Effector memory CD8-positive, alpha-beta T cell (primary cell): Measurements from ENCODE around the gene PDPK1.

ENCODE experiments used
- ATAC-seq: fragments of 150-1000 bp; cut with Tn5 transposase; replicated peaks from 2 replicates; pipeline ENCODE4 v1.10.0; 2021; ENCODE audit warnings: mild to moderate bottlenecking, moderate library complexity
- DNase-seq, 3 experiments: peaks; one replicate each; pipeline ENCODE4 v3.0.0; 2021
- H3K27ac Mint-ChIP-seq, 2 donors: one replicate each; pipeline ENCODE4 v1.8.0; 2022; ENCODE audit warnings: mild to moderate bottlenecking in 2 of 2, mixed read lengths in 2 of 2, moderate library complexity in 2 of 2
- H3K27me3 Mint-ChIP-seq, 2 donors: one replicate each; pipeline ENCODE4 v1.8.0; 2022; ENCODE audit warnings: mixed read lengths in 2 of 2
- H3K36me3 Mint-ChIP-seq: one replicate; pipeline ENCODE4 v1.8.0; 2022; ENCODE audit warnings: mild to moderate bottlenecking, moderate library complexity, mixed read lengths; ENCODE audit not compliant: insufficient read depth
- H3K4me1 Mint-ChIP-seq, 2 donors: one replicate each; pipeline ENCODE4 v1.8.0; 2022; ENCODE audit warnings: low read depth in 2 of 2, mixed read lengths in 2 of 2
- H3K4me3 Mint-ChIP-seq, 2 donors: one replicate each; pipeline ENCODE4 v1.8.0; 2022; ENCODE audit warnings: mild to moderate bottlenecking in 2 of 2, mixed read lengths in 2 of 2, moderate library complexity in 2 of 2
- H3K9me3 Mint-ChIP-seq, 2 donors: one replicate each; pipeline ENCODE4 v1.8.0; 2022; ENCODE audit warnings: mixed read lengths in 2 of 2
- total RNA-seq, 9 experiments: gene quantifications; one replicate each; lab custom pipeline; 2026; lab: John Stamatoyannopoulos, UW

The PDPK1 gene
- total RNA-seq = 45.7 to 91.2 (median 83.4) reads per million in 9 experiments

- Mint-ChIP-seq H3K4me1 (peaks cover 23 to 38% of the 10 kb centered on the region in 2 donors), H3K27me3 (no peaks in the 10 kb centered on the region), H3K27ac (peak within 1 kb of the TSS; percentile 76 to 91), H3K4me3 (peak within 1 kb of the TSS; percentile 78 to 82), H3K36me3 (peaks cover 48% of the 10 kb centered on the region), H3K9me3 (no peaks in the 10 kb centered on the region)
- ATAC-seq (peak; percentile 81), DNase-seq (peak; percentile 88 to 94 (median 90))
Observed at GRCh38 chr16:2537451-2538379, at the start of gene PDPK1. TSS of gene PDPK1 (plus strand) at chr16:2538021. CDS start at chr16:2538113, 92 bp downstream.

- Mint-ChIP-seq H3K27me3 (no peaks in the 10 kb centered on the region), H3K27ac (no peak overlapping the region), H3K4me3 (no peak overlapping the region), H3K4me1 (peaks cover 10 to 11% of the 10 kb centered on the region in 2 donors), H3K9me3 (no peaks in the 10 kb centered on the region), H3K36me3 (peaks cover 5% of the 10 kb centered on the region)
- ATAC-seq = no peak
- no peak for DNase-seq
Observed at GRCh38 chr16:2489581-2489980, 48.2 kb upstream of the PDPK1 start.

- DNase-seq = no peak
- Mint-ChIP-seq H3K9me3 (no peaks in the 10 kb centered on the region), H3K36me3 (peaks cover 5% of the 10 kb centered on the region), H3K27me3 (no peaks in the 10 kb centered on the region), H3K27ac (no peak overlapping the region), H3K4me3 (no peak overlapping the region), H3K4me1 (peaks cover 10 to 11% of the 10 kb centered on the region in 2 donors)
- no peak for ATAC-seq
Observed at GRCh38 chr16:2490190-2491105, 47.4 kb upstream of the PDPK1 start.

- no peak overlapping the region for H3K4me3 Mint-ChIP-seq
- no peak overlapping the region for H3K27ac Mint-ChIP-seq
- no peaks in the 10 kb centered on the region for H3K9me3 Mint-ChIP-seq
- no peaks in the 10 kb centered on the region for H3K27me3 Mint-ChIP-seq
- DNase-seq = no peak
- H3K36me3 Mint-ChIP-seq = peaks cover 3% of the 10 kb centered on the region
- ATAC-seq = no peak
- peaks cover 3 to 4% of the 10 kb centered on the region in 2 donors for H3K4me1 Mint-ChIP-seq
Observed at GRCh38 chr16:2492292-2492691, 45.5 kb upstream of the PDPK1 start.

GRCh38 chr16:2493605-2494004 is 44.2 kb upstream of the PDPK1 start:
- H3K27me3 Mint-ChIP-seq = no peaks in the 10 kb centered on the region
- ATAC-seq (no peak), DNase-seq (no peak)
- H3K9me3 Mint-ChIP-seq = no peaks in the 10 kb centered on the region
- peak overlapping the region in 1 of 2 donors; percentile 32 for H3K27ac Mint-ChIP-seq
- no peaks in the 10 kb centered on the region for H3K4me1 Mint-ChIP-seq
- peaks cover 3% of the 10 kb centered on the region for H3K36me3 Mint-ChIP-seq
- H3K4me3 Mint-ChIP-seq = no peak overlapping the region

- no peak for ATAC-seq
- Mint-ChIP-seq H3K9me3 (no peaks in the 10 kb centered on the region), H3K36me3 (peaks cover 3% of the 10 kb centered on the region), H3K4me3 (no peak overlapping the region), H3K27me3 (no peaks in the 10 kb centered on the region), H3K4me1 (no peaks in the 10 kb centered on the region), H3K27ac (no peak overlapping the region)
- DNase-seq = no peak
Observed at GRCh38 chr16:2494616-2495015, 43.2 kb upstream of the PDPK1 start.

- no peak for ATAC-seq
- peaks cover 3% of the 10 kb centered on the region for H3K36me3 Mint-ChIP-seq
Observed at GRCh38 chr16:2495041-2495440, 42.8 kb upstream of the PDPK1 start.

GRCh38 chr16:2496223-2497115 is 41.4 kb upstream of the PDPK1 start:
- ATAC-seq (no peak), DNase-seq (no peak)
- Mint-ChIP-seq H3K4me1 (peaks cover 0 to 2% of the 10 kb centered on the region in 2 donors), H3K9me3 (no peaks in the 10 kb centered on the region), H3K4me3 (no peak overlapping the region), H3K36me3 (peaks cover 3% of the 10 kb centered on the region), H3K27ac (no peak overlapping the region), H3K27me3 (no peaks in the 10 kb centered on the region)

More at GRCh38 chr16:2495041-2495440, 42.8 kb upstream of the PDPK1 start:
- H3K27ac Mint-ChIP-seq = no peak overlapping the region
- H3K4me3 Mint-ChIP-seq = no peak overlapping the region
- no peaks in the 10 kb centered on the region for H3K4me1 Mint-ChIP-seq
- no peaks in the 10 kb centered on the region for H3K9me3 Mint-ChIP-seq
- no peak for DNase-seq
- H3K27me3 Mint-ChIP-seq = no peaks in the 10 kb centered on the region

- peaks cover 0 to 2% of the 10 kb centered on the region in 2 donors for H3K4me1 Mint-ChIP-seq
- peaks cover 3% of the 10 kb centered on the region for H3K36me3 Mint-ChIP-seq
- H3K9me3 Mint-ChIP-seq = no peaks in the 10 kb centered on the region
- no peak for DNase-seq
- ATAC-seq = no peak
- H3K27me3 Mint-ChIP-seq = no peaks in the 10 kb centered on the region
- peak overlapping the region in 1 of 2 donors; percentile 53 for H3K27ac Mint-ChIP-seq
- no peak overlapping the region for H3K4me3 Mint-ChIP-seq
Observed at GRCh38 chr16:2497116-2497630, 40.6 kb upstream of the PDPK1 start.

- peak overlapping the region in 1 of 2 donors; percentile 53 for H3K27ac Mint-ChIP-seq
- no peak for DNase-seq
- ATAC-seq = no peak
Observed at GRCh38 chr16:2497695-2498484, 39.9 kb upstream of the PDPK1 start.

GRCh38 chr16:2498531-2499253 is 39.1 kb upstream of the PDPK1 start:
- no peak overlapping the region for H3K27ac Mint-ChIP-seq
- H3K36me3 Mint-ChIP-seq = peaks cover 3% of the 10 kb centered on the region
- ATAC-seq (no peak), DNase-seq (no peak)
- H3K27me3 Mint-ChIP-seq = no peaks in the 10 kb centered on the region
- H3K4me3 Mint-ChIP-seq = no peak overlapping the region
- H3K4me1 Mint-ChIP-seq = peaks cover 0 to 2% of the 10 kb centered on the region in 2 donors
- no peaks in the 10 kb centered on the region for H3K9me3 Mint-ChIP-seq

More at GRCh38 chr16:2497695-2498484, 39.9 kb upstream of the PDPK1 start:
- H3K4me3 Mint-ChIP-seq = no peak overlapping the region
- H3K27me3 Mint-ChIP-seq = no peaks in the 10 kb centered on the region
- no peaks in the 10 kb centered on the region for H3K9me3 Mint-ChIP-seq
- peaks cover 0 to 2% of the 10 kb centered on the region in 2 donors for H3K4me1 Mint-ChIP-seq
- H3K36me3 Mint-ChIP-seq = peaks cover 3% of the 10 kb centered on the region
